ELF-1 (cell line): Measurements from ENCODE around the gene MT1G.
"Not testable (repeated sequence)": the region's sequence is repeated elsewhere in the genome, so short reads cannot be mapped to it uniquely, and the experiment has no call there.

Experiments
- DNase-seq: peaks from one replicate; pipeline ENCODE4 v3.0.0-alpha.2; 2016; ENCODE audit warnings: low read depth, low spot score

Gene MT1G

DNA sequence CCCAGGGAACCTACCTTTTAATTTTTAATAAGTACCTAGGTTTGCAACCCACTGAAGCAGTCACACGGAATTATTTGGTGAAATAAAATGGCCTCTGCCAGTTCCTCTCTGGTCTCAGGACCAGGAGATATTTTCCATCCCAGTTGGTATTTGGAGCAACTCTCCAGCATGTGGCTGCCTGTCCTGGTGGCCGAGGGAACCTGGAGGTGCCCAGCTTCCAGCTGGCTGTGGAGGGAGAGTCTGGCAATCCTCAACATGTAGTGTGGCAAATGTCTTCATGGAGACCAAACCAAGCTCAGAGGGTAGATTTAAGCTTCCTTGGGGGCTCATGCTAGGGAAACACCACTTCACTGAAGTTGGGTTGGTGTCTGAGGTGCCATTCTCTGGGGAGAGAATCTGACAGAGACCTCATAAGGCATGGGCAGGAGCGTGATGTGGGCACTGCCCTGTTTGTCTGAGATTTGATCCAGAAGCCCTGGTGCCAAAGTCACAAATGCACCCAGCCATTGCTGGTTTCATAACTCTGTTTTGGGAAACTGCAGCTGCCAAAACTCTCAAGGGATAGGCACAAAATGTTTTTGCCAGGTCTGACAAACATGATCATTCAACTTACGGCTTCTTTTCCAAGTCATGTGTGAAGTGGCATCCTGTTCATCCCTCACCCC is 17.2 kb upstream of the MT1G start:
- no peak for DNase-seq

DNA sequence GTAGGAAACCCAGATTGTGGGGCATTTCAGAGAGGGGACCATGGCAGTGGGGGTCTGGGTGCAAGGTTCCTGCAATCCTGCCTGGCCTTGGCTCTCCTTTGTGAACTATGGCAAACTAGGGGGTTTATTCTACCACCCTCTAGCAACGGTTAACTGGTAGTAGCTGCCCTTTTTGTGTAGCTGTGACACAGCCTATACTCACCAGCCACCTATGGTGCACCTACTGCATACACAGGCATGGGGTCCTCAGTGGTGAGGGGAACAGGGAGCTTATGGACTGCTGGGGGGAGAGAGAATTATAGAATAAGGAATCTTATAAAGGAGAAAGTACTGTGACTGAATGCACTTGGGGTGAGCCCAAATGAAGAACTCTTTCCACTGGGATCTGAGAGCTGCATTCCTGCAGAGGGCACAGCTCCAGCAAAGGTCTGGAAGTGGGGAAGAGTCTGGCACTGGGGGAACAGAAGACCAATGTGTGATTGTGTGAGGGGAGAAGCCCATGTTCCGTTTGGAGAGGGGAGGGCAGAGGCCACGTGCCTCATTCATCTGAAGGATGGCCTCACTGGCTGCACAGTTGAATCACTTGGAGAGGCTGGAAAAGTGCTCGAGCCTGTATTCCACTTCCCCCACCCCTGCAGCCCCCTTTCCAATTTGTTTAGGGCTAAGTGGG is 16.5 kb upstream of the MT1G start:
- no peak for DNase-seq

DNA sequence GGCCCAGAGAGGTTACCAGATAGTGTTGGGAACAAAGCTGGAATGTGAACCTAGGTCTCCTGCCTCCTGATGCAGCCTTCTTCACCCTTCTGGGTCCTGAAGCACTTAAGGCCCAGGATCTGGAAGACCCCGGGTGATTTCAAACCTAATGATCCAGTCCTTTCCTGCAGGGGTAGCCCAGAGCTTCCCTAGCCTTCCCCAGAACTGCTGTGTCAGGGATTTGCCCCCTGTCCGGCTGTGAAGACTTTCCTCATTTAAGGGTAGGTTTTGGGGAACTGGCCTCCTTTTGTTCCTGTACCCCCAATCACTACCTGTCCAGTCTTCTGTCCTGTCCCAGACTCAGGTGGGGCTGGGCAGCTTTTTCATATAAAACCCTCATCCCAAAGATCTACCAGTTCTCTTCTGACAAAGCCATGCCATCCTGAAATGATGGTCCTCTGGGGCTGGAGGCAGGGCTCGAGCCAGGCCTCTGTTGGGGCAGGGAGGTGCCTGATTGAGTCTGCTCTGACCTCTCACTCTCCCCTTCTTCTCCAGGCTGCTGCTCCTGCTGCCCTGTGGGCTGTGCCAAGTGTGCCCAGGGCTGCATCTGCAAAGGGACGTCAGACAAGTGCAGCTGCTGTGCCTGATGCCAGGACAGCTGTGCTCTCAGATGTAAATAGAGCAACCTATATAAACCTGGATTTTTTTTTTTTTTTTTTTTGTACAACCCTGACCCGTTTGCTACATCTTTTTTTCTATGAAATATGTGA is 15.7 kb upstream of the MT1G start:
- DNase-seq: no peak

DNA sequence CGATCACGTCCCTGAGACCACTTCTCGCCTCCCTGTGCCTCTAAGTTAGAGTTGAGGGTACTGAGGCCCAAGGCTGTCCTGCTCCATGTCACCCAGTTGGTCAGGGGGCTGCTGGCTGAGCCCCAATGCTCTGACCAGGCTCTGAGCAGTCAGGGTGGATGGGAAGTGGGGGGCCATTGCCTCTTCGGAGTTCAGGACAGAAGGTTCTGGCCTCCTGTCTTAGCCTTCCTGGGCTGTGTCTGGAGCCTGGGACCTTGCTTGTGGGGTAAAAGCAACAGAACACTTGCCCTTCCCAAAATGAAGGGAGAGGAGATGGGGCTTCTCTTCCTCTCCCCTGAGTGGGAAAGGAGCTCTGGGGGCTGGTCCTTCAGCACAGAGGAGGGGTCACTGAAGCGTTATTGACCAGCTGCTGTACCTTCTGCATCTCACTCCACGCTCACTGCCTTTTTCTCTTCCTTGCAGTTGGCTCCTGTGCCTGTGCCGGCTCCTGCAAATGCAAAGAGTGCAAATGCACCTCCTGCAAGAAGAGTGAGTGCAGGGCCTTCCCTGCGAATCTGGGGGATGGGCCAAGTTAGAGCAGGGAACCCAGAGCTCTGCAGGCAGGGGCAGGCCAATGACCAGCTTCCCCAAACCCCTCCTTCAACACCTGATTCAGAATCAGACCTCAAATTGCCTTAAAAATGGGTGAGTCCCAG is 15.0 kb upstream of the MT1G start:
- no peak for DNase-seq

DNA sequence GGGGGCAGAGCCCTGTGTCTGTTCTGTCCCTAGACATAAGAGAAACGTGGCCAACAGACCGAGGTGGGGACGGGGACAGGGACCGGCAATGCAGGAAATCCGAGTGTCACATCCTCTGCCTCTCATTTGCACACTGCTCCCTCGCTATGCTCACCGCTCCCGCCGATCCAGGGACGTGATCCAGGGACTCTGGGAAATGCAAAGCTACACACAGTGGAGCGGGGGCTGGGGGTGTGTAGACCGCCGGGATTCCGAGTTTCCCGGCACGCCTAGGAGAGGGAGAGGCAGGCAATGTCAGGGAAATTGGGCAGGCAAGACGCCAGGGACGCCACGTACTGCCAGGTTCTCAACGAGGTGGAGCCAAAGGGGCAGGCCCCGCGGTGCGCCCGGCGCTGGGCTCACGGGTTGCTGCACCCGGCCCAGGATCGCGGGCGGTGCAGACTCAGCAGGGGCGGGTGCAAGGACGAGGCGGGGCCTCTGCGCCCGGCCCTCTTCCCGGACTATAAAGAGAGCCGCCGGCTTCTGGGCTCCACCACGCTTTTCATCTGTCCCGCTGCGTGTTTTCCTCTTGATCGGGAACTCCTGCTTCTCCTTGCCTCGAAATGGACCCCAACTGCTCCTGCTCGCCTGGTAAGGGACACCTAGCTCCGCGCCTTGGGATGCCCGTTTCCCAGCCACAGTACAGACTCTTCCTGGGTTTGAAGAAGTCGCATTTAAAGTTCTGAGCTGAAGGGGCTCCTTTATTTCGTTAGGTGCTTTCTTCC is 14.3 kb upstream of the MT1G start, which contains the start of gene MT1X:
Gene MT1X, plus strand, starts transcription at position 532 of the 764 bp plus-strand sequence. Its CDS starts 71 bp downstream, at position 603.
- peak; percentile 91 for DNase-seq

DNA sequence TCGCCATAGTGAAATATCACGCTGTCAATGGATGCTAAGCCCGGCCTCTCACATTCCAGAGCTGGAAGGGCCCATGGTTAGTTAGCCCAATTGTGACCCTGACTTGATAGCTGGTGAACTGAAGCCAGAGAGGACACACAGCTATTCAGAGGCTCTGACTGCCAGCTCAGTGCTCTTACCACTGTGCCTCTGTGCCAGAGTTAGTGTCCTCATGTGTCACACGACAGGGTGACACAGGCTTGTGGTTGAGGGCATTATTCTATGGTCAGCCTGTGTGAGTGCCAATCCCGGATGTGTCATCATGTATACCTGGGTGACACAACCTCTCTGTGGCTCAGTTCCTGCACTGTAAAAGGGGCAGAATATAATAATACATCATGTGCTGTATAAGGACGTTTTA is 12.0 kb upstream of the MT1G start:
- no peak for DNase-seq

DNA sequence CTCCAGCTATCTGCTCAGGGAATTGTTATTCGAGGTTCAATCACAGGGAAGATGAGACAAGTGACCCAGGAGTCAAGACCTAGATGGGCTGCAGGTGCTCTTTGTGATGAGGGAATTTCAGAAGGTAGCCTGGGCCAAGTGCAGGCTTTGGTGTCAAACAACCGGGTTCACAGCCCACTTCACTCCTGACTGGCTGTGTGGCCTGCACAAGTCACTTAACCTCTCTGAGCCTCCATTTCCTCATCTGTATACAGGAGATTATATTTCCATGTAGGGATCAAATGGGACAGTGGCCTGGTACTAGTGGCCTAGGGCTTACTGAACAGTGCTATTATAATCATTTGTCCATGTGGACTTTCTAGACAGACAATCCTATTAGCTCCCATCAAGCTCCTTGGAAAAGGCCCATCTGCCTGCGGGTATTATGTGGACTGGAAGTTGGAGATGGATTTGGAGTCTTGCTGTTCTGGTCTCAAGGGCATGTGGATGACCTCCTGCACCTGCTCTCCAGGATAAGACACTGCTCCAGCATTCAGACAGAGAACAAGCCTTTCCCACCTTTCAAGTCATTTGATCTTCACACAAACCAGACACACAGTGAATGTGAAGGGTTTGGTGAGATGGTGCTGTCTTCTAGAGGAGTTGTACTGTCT is 11.3 kb upstream of the MT1G start:
- DNase-seq: no peak

DNA sequence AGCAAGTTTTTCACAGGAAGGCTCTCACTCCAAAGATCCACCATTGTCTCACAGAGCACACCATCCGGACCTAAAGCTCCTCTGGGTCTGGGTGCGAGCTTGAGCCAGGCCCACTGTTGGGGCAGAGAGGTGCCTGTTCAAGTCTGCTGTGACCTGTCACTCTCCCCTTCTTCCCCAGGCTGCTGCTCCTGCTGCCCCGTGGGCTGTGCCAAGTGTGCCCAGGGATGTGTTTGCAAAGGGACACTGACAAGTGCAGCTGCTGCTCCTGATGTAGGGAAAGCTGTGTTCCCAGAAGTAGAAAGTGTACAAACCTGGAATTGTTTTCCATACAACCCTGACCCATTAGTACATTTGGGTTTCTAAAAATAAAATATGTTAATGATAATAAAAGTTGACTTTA is 9.6 kb upstream of the MT1G start:
- DNase-seq: no peak

DNA sequence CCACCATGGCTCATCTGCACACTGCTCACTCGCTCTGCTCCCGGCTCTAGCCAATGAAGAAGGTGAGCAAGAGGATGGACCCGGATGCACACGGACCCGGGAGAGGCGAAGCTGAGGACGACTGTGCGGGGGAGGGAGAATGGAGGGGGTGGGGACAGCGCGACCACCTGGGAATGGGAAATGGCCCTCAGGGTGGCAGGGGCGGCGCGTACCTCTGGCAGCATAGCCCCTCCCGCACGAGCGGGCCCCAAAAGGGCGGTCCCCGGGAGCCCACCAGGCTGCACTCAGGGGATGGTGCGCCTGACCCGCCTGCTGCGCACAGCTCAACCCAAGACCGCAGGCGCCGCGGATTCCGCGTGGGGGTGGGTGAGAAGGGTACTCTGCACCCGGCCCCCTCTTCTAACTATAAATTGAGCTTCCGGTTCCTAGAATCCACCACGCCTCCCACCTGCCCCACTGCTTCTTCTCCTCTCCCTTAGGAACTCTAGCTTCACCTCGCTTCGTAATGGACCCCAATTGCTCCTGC is 7.9 kb upstream of the MT1G start:
- peak; percentile 37 for DNase-seq

DNA sequence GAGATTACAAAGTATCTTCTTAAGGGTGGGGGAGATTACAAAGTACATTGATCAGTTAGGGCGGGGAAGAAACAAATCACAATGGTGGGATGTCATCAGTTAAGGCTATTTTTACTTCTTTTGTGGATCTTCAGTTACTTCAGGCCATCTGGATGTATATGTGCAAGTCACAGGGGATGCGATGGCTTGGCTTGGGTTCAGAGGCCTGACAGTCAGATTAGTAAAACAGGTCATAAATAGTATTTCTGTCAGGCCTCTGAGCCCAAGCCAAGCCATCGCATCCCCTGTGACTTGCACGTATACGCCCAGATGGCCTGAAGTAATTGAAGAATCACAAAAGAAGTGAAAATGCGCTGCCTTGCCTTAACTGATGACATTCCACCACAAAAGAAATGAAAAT is 6.7 kb upstream of the MT1G start:
- DNase-seq: not testable (repeated sequence)

DNA sequence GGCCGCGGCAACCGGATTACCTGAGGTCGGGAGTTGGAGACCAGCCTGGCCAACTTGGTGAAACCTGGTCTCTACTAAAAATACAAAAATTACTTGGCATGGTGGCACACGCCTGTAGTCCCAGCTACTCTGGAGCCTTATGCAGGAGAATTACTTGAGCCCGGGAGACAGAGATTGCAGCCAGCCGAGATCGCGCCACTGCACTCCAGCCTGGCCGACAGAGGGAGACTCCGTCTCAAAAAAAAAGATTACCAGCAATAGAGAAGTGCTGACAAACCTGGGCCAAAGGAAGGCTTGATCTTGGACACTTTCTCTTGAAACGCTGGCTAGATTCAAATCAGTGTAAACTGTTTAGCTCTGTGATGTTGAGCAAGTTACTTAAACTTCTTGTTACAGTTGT is 6.1 kb upstream of the MT1G start:
- DNase-seq: peak; percentile 84

DNA sequence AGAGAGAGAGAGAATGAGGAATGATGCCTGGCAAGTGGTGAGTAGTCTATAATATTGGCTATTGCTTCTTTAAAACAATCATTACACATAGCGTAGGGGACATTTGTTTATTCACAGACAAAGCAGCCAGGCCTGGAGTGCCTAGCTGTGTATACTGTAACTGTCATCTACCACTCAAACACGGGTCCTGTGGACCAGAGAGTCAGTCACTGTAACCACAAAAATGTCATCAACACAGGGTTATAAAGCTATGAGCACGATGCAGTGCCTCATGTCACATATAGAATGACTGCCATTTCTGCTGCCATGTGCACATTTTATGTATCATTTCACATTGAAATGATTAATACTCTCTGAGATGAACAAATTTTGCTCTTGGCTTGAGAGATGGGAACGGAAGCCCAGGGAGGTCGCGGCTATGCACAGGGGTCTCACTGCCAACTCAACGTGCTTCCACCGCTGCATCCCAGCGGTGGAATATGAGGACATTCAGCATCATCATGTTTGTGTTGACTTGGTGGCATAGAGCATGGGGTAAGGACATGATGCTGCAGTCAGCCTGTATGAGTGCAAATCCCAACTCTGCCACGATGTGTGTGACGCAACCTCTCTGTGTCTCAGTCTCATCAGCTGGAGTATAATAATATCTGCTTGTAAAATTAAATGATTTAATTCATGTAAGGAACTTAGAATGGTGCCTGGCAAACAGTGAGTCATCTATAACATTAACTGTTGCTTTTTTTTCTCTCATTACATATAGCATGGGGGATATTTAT is 5.1 kb upstream of the MT1G start:
- no peak for DNase-seq

DNA sequence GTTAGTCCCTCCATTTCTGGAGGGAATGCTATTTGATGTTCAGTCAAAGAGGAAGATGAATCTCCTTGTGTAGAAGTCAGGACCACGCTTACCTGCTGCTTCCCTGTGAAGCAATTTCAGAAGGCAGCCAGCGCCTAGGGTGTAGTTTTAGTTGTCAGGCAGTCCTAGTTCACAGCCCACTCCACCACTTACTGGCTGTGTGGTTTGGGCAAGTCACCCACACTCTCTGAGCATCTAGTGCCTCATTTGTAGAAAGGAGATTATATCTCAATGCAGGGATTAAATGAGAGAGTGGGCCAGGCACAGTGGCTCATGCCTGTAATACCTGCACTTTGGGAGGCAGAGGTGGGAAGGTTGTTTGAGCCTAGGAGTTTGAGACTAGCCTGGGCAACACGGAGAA is 4.3 kb upstream of the MT1G start:
- DNase-seq: not testable (repeated sequence)

DNA sequence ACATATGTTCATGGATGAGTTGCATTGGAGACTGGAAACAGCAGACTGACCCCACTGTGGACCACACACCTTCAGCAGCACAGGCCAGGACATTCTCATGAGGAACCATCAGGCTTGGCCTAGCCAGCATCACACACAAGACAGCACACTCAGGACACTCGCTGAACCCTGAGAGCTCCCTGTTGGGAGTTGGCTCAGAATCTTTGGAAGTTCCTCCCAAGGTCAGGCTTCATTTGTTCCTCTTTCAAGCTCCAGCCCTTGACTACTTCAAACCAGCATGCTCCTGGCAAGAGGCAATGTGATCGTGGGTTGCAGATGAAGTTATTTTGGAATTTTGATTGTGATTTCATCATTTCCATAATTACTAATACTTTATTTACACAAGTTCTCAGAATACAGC is 3.8 kb upstream of the MT1G start:
- DNase-seq: not testable (repeated sequence)

DNA sequence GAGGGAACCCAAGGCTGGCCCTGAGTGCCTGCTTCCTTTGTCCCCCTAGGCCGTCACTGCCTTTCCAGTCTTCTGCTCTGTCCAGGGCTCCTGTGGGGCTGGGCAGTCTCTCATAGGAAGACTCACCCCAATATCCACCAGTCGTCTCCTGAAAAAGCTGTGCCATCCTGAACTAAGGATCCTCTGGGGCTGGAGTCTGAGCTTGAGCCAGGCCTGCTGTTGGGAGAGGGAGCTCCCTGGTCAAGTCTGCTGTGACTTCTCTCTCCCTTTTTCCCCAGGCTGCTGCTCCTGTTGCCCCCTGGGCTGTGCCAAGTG is 2.7 kb upstream of the MT1G start:
- DNase-seq: no peak

DNA sequence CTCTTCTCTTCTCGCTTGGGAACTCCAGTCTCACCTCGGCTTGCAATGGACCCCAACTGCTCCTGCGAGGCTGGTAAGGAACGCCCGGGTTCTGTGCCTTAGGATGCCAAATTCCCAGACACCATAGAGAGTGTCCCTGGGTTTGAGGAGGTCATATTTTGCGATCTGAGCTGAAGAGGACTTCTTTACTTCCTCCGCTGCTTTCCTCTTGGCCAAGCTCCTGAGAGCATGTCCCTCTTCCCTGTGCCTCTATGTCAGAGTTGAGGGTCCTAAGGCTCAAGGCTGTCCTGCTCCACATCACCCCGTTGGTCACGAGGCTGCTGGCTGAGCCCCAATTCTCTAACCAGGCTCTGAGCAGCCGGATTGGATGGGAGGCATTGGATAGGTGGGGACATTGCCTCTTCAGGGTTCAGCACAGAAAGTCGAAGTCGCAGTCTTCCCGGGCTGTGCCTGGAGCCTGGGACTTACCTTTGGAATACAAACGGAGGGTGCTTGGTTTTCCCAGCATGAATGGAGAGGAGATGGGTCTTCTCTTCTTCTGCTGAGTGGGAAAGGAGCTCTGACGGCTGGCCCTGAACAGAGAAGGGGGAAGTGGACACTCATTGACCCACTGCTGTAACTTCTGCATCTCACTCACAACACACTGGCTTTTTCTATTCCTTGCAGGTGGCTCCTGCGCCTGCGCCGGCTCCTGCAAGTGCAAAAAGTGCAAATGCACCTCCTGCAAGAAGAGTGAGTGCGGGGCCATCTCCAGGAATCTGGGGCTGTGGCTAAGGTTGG is 2.2 kb upstream of the MT1G start:
- no peak for DNase-seq

DNA sequence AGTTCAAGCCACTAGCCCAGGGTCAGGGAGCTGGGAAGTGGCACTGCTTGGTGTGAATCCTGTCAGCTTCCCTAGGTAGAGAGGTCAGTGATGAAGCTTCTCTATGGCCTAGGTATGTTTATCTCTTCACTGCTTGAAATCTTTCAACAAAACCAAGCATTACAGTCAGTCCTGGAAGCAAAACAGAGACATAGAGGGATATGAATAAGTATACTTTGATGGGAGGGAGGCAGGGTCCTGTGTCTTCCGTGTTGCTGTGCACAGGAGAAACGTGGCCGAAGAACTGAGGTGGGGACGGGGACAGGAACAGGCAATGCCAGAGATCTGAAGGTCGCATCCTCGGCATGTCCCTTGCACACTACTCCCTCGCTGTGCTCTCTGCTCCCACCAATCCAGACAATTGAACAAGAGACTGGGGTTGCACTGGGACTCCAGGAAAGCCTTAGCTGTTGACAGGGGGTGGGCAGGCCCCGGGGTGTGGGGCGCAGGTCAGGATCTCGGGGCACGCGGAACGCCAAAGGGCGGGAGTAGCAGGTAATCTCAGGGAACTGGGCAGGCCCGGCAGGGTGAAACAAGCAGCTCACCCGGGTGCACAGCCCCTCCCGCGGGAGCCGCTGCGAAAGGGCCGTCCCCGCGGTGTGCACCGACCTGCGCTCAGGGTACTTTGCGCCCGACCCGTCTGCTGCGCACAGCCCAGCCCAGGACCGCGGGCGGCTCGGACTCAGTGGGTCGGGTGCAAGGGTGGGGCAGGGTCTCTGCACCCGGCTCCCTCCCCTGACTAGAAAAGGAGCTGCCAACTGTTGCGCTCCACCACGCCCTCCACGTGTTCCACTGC is 1.4 kb upstream of the MT1G start, which contains the start of gene MT1H:
Gene MT1H, plus strand, starts transcription at position 810 of the 835 bp plus-strand sequence. CDS start 71 bp downstream, outside the sequence.
- DNase-seq: no peak
